Adipose tissue (tissue), 3 donors: ENCODE measurements around the gene CNTNAP2. TPM values are rescaled to one million over a fixed set of nuclear protein-coding genes. Genes with fewer than 3 reads are reported as not detected.

Experiments used
- H3K27ac ChIP-seq: one replicate; pipeline ENCODE4 v1.5.1; 2013; ENCODE audit warnings: low read depth, low read length
- WGBS, 3 donors: extraction: QIAGEN DNeasy Blood & Tissue Kit; methylation state at CpG; one replicate each; pipeline ENCODE4 v1.1.7; 2013; 5-methylcytosine and 5-hydroxymethylcytosine counted together
- polyA plus RNA-seq, 3 donors: library from polyadenylated mRNA; stranded (reverse); fragments of 200-250 nt; gene quantifications; one replicate each; pipeline ENCODE4 v1.2.3, GENCODE V29; 2013
- donor health status: healthy with polysubstance abuse.
- donor health status: Bipolar disorder and iron deficiency.
- donor health status: healthy.

The CNTNAP2 gene
- polyA plus RNA-seq, 3 donors: under 0.01 to 0.03 (median 0.01) TPM

GRCh38 chr7:148383651-148384050, 2267.1 kb downstream of the CNTNAP2 start:
- WGBS, 3 donors: 79 to 94% (median 92%) methylated on average over 14 of the region's 14 CpGs

GRCh38 chr7:148385009-148385682, 2268.5 kb downstream of the CNTNAP2 start:
- no peak overlapping the region for H3K27ac ChIP-seq
- 80 to 91% (median 86%) methylated on average over 10 of the region's 10 CpGs for WGBS, 3 donors

More at GRCh38 chr7:148383651-148384050, 2267.1 kb downstream of the CNTNAP2 start:
- H3K27ac ChIP-seq: no peak overlapping the region

GRCh38 chr7:148390381-148390780, 2273.8 kb downstream of the CNTNAP2 start:
- H3K27ac ChIP-seq: no peak overlapping the region

GRCh38 chr7:148391591-148391990, 2275.0 kb downstream of the CNTNAP2 start:
- H3K27ac ChIP-seq: no peak overlapping the region
- WGBS, 3 donors: 77 to 84% (median 79%) methylated on average over 4 of the region's 4 CpGs

- WGBS, 3 donors: 74 to 91% (median 90%) methylated on average over 3 of the region's 3 CpGs
- H3K27ac ChIP-seq: no peak overlapping the region
Observed at GRCh38 chr7:148394582-148394981, 2278.0 kb downstream of the CNTNAP2 start.

- H3K27ac ChIP-seq: no peak overlapping the region
- WGBS, 3 donors: 57 to 72% (median 72%) methylated on average over 7 of the region's 7 CpGs
Observed at GRCh38 chr7:148395352-148395811, 2278.8 kb downstream of the CNTNAP2 start.

GRCh38 chr7:148395990-148396716, 2279.6 kb downstream of the CNTNAP2 start:
- 34 to 72% (median 64%) methylated on average over 12 of the region's 12 CpGs for WGBS, 3 donors
- H3K27ac ChIP-seq: no peak overlapping the region

- no peak overlapping the region for H3K27ac ChIP-seq
- 28 to 67% (median 61%) methylated on average over 1 of the region's 1 CpG for WGBS, 3 donors
Observed at GRCh38 chr7:148397056-148397455, 2280.5 kb downstream of the CNTNAP2 start.

GRCh38 chr7:148397551-148397950, 2280.9 kb downstream of the CNTNAP2 start:
- no peak overlapping the region for H3K27ac ChIP-seq
- WGBS, 3 donors: 22 to 64% (median 47%) methylated on average over 4 of the region's 4 CpGs

- WGBS, 3 donors: 61 to 87% (median 67%) methylated on average over 5 of the region's 5 CpGs
- H3K27ac ChIP-seq: no peak overlapping the region
Observed at GRCh38 chr7:148397985-148398384, 2281.4 kb downstream of the CNTNAP2 start.

- H3K27ac ChIP-seq: no peak overlapping the region
- WGBS, 3 donors: 63 to 89% (median 79%) methylated on average over 7 of the region's 7 CpGs
Observed at GRCh38 chr7:148398844-148399365, 2282.3 kb downstream of the CNTNAP2 start.

GRCh38 chr7:148400101-148400500, 2283.5 kb downstream of the CNTNAP2 start:
- WGBS, 3 donors: 75 to 88% (median 81%) methylated on average over 14 of the region's 14 CpGs
- H3K27ac ChIP-seq: no peak overlapping the region

- no peak overlapping the region for H3K27ac ChIP-seq
- WGBS, 3 donors: 48 to 76% (median 76%) methylated on average over 3 of the region's 3 CpGs
Observed at GRCh38 chr7:148402159-148402558, 2285.6 kb downstream of the CNTNAP2 start.

- no peak overlapping the region for H3K27ac ChIP-seq
- 55 to 82% (median 57%) methylated on average over 6 of the region's 6 CpGs for WGBS, 3 donors
Observed at GRCh38 chr7:148403466-148403993, 2286.9 kb downstream of the CNTNAP2 start.

GRCh38 chr7:148408307-148408706, 2291.7 kb downstream of the CNTNAP2 start:
- H3K27ac ChIP-seq: no peak overlapping the region
- 75 to 77% (median 76%) methylated on average over 2 of the region's 2 CpGs for WGBS, 3 donors

- 79 to 88% (median 81%) methylated on average over 7 of the region's 7 CpGs for WGBS, 3 donors
- no peak overlapping the region for H3K27ac ChIP-seq
Observed at GRCh38 chr7:148410905-148411304, 2294.3 kb downstream of the CNTNAP2 start.

GRCh38 chr7:148412691-148413090, 2296.1 kb downstream of the CNTNAP2 start:
- 35 to 65% (median 60%) methylated on average over 2 of the region's 2 CpGs for WGBS, 3 donors
- no peak overlapping the region for H3K27ac ChIP-seq

- 76 to 80% (median 78%) methylated on average over 11 of the region's 11 CpGs for WGBS, 3 donors
- H3K27ac ChIP-seq: no peak overlapping the region
Observed at GRCh38 chr7:148419856-148420832, 2303.5 kb downstream of the CNTNAP2 start.
